DMS153 treated with DMSO at 0.1 percent for 48 hours (cell line): Measurements from ENCODE around the gene FMO2.

Source experiments
- DNase-seq: peaks from one replicate; lab custom pipeline; 2025; ENCODE audit not compliant: unreplicated experiment; lab: John Stamatoyannopoulos, UW

The FMO2 gene

GRCh38 chr1:171174560-171175294, 10.4 kb upstream of the FMO2 start:
- DNase-seq = no peak

DNA sequence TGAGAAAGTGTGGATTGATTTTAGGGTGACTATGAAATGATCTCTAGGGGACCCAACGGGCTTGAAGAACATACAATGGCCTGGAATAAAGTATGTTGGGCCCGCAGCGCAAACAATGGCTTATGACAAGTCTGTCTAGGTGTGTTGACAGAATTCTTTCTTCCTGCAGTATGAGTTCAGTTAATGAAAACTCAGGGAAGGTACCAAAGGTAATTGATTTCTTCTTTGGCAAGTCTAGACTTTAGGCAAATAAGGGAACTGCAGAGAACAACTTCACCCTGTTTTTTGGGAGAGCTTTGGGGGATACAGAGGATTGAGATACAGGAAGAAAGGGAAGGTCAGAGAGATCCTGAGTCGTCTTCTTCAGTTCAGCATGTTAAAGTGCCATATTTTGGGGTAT, 7.8 kb upstream of the FMO2 start:
- DNase-seq = no peak

- DNase-seq = no peak
Measured at GRCh38 chr1:171179318-171180227, 5.5 kb upstream of the FMO2 start.

- DNase-seq = no peak
Measured at GRCh38 chr1:171180670-171181069, 4.4 kb upstream of the FMO2 start.

DNA sequence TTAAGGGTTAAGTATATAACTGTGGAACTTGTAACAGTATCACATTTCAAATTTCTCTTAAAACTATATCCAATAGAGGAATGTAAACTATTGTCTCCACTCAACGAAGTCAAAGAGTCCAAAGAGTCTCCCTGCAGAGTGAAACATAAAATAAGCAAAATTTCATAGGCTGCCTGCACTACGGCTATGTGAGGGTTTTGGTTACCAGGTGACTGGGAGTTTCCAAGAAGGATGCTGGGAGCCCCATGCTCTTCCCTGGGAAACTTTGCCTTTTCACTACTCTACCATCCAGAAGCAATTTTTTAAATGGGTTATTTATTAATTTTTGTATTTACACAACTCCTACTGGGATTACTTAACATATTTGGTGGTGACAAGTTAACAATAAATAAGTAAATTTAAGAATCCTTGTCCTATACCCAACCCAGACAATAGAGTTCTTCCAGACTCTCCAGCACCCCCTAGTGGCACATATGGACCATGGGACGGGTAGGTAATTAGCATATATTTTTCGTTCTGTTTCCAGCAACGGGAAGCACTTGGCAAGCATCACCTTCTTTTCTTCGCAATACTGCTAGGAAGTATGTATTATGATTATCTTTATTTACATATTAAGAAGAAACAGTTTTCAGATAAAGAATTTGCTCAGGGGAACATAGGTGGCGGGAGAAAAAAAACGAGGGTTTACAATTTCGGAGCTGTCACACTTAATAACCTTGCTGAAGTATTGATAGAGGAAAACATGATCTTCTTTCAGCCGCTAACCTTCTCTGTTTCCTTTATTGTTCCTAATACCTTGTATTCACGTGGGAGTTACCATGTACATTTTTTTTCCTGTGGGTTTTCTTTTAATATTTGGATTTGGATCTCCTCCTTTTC, 3.5 kb downstream of the FMO2 start:
- DNase-seq = peak; percentile 92

DNA sequence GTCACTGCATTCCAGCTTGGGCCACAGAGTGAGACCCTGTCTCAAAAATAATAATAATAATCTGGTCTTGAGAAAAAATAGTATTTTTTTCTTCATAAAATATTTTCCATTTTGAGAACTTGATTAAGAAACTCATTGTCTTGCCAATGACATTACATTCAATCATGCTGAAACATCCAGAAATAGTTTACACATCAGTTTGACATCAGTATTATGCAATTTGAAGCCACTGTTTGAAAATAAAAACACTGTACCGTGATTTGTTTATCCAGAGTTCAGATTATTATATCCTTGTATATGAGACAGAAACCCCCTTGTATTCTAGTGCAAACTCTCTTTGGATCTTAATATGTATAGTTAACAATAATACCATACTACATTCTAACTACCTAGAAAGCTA, 6.9 kb downstream of the FMO2 start:
- DNase-seq = no peak

- DNase-seq = no peak
Measured at GRCh38 chr1:171195767-171196166, 10.7 kb downstream of the FMO2 start.

DNA sequence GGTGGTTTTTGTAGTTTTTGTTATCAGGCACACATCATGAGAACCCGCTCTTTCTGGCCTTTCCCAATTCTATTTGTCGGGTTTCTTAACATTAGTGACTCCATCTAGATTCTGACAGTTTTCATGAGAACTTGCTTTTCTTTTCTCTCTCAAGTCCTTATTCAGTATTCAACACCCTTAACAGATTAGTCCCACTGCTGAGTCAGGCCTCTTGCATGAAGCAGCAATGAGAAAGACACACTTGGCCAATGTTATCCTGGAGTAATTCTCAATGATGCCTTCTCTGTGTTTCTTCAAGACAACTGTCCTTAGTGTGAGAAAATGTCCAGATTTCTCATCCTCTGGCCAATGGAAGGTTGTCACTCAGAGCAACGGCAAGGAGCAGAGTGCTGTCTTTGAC, 11.3 kb downstream of the FMO2 start:
- DNase-seq = no peak

GRCh38 chr1:171198081-171198480, 13.0 kb downstream of the FMO2 start:
- no peak for DNase-seq

DNA sequence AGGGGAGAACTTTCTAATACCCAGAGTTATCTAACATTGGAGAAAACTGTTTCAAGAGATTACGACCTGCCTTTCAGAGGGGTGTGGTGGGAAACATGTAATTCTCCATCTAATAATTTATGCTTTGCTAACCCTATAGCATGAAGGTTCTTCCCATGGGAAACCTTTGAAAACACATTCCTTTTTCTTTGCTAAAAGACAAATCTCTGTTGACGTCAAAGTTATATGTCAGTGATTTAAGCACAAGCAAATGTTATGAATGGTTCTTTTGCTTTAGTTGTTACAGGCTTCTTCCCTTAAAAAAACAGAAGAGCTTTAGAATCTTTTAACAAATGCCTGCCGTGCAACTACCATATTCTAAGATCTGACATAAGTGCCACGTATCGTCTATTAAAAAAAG, 19.2 kb downstream of the FMO2 start:
- DNase-seq = no peak

DNA sequence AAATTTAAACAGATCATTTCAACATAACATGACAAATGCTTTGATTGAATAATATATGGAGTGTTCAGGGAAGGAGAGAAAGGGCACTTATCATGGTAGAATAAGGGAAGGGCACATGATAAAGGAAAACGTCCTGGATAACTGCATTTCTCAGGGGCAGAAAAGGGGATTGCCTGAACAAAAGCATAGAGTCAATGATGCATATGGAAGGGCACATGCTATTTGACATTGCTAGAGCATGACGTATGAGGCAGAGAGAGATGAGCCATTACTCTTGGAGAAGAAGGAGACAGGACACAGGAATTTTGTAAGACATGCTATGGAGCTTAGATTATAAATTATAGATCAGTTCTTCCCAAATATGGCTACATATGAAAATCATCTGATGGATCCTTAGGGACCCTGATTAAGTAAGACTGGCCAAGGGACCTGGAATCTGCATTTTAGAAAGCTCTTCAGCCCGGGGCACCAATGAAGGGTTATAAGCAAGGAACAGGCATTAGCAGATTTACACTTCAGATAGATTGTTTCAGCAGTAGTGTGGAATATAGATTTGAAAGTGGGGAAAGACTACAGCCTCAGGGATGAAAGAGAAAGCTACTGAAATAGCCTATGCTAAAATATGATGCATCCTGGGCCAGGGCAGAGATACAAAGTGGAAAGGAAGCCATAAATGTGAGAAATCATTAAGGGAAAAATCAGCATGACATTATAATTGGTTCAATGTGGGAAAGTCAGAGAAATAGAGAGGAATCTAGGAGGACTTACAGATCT, 21.3 kb downstream of the FMO2 start:
- DNase-seq = no peak

GRCh38 chr1:171206978-171207355, 21.9 kb downstream of the FMO2 start:
- DNase-seq = no peak

DNA sequence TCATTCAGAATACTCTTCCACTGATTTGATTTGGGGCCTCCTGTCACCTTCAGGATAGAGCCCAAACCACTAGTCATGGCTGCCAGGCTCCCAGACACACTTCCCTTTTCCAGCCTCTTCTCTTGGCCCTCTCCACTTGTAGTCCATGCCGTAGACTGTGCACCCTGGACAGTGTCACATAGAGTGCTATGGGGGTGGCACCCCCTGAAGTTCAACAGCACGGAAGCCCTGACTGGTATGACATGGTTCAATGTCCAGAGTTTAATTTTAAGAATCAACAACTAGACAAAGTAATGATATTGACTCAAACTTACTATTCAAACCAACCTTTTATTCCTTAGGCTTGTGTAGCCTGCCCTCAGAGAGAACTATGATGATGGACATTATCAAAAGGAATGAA, 22.3 kb downstream of the FMO2 start:
- no peak for DNase-seq

- no peak for DNase-seq
Measured at GRCh38 chr1:171210355-171210754, 25.3 kb downstream of the FMO2 start.

- no peak for DNase-seq
Measured at GRCh38 chr1:171212607-171213351, 27.7 kb downstream of the FMO2 start.

DNA sequence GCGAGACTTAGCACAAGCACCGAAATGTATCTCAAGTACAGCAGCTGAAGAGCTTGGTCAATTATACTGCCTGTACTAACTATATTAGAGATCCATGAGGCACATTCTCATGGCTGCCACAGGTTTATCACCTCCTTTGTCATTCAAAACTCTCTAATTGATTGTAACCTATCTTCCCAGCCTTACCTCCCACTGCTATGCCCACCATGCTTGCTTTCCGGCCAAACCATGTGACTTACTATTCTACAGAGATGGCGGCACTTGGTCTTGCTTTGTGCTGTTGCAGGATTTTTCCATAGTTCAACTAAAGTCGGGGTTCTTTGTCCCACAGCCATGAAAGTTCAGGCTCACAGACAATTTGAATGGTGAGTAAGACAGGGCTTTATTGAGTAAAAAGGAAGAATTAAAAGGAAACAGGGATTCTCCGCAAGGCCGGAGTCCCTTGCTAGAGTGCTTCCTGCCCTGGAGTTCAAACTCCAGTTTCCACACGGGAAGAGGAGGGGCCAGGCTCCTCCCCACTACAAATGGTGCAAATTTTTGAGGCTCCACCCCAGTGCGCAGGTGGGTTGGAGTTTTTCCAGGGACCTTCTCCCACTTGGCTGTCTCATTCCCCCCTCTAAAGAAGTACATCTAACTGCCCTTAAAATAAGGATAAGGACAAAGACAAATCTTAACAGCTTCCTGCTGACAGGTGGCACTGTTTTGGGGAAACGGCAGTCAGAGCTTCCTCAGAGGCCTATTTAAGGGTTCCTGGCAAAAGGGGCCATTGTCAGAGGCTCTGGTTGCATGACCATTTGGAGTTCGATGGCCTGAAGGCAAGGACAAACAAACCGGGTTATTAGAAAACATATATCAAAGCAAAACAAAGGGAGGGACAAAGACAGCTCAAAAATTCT, 28.7 kb downstream of the FMO2 start:
- DNase-seq = no peak

DNA sequence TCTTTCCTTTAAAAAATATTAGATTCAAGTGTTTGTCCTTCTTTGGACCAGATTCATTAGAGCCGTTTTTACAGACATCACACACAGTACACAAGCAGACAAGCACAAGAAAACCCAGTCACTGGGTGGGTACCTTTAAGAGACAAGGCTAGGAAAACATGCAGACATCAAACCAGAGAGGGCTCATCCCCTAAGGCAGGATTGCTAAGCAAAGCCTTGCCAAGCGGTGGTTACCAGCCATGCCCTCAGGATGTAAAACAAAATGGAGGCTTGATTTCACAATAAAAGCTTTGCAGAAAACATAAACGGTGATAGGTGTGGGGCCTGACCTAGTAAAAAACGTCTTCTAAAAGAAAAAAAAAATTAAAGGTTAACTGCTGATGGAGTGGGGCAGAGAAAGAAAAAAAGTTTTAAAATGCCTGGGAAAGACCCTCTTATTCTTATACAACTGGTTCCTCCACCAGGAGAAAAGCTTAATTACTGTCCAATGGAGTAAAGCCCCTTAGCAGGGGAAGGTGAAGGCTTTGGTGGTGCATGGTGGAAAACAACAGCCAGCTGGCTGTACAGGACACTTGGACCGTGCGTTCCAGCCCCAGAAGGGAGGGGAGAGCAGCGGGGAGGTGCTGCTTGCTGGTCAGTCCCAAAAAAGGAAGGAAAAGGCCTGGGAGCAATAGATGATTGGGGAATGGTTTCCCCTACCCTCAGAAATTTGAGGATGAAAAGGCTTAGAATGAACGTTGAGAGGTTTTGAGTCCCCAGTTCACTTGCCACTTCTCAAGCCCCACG, 32.8 kb downstream of the FMO2 start:
- DNase-seq = no peak

- DNase-seq = no peak
Measured at GRCh38 chr1:171218661-171219060, 33.6 kb downstream of the FMO2 start.
